ENCODE results near the gene TGFBR3L. TPM values are rescaled to one million over a fixed set of nuclear protein-coding genes. Genes with fewer than 3 reads are reported as not detected.

The TGFBR3L gene
- total and polyA plus RNA-seq, 2 of the 13 experiments (the other 11 are each of a cell fraction or from before 2014, with no cell fraction given) = 0.20 to 1.0 TPM

- 0 out of 2 replicates have a peak, but pooled peaks have one; percentile 36 for TF ChIP-seq PBX3 (CRISPR knock-in tag; IDR thresholded peaks at IDR 0.05; ENCODE audit: borderline replicate concordance)
- TF ChIP-seq ZNF557 (CRISPR knock-in tag; IDR thresholded peaks at IDR 0.05) = no peak
- no peak for TF ChIP-seq HMG20A (CRISPR knock-in tag; IDR thresholded peaks at IDR 0.05; ENCODE audit: borderline replicate concordance)
- peak; percentile 51; the same call in 1 of the 2 replicates for TF ChIP-seq ZNF572 (CRISPR knock-in tag; IDR thresholded peaks at IDR 0.05)
- peak; percentile 55; the same call in 1 of the 2 replicates for TF ChIP-seq GABPB1 (CRISPR knock-in tag; IDR thresholded peaks at IDR 0.05)
- no peak for TF ChIP-seq LBX2 (CRISPR knock-in tag; IDR thresholded peaks at IDR 0.05; ENCODE audit: borderline replicate concordance)
- no peak for TF ChIP-seq PITX1 (CRISPR knock-in tag; IDR thresholded peaks at IDR 0.05)
- TF ChIP-seq ZNF574 (CRISPR knock-in tag; IDR thresholded peaks at IDR 0.05) = no peak; the same call in 1 of the 2 replicates
- TF ChIP-seq NFE2 (CRISPR knock-in tag; IDR thresholded peaks at IDR 0.05) = no peak
- TF ChIP-seq STAT6 (CRISPR knock-in tag; IDR thresholded peaks at IDR 0.05; ENCODE audit: borderline replicate concordance) = peak; percentile 59; the same call in 1 of the 2 replicates
- TF ChIP-seq CCAR2 (optimal IDR thresholded peaks at IDR 0.05; ENCODE audit: low read depth, low read length) = no peak
- TF ChIP-seq HOMEZ (CRISPR knock-in tag; IDR thresholded peaks at IDR 0.05; ENCODE audit: low read depth) = 0 out of 2 replicates have a peak, but pooled peaks have one; percentile 17
- TF ChIP-seq EP300 (IDR thresholded peaks at IDR 0.05; ENCODE audit: low read depth in 2 of 2, low read length in 2 of 2) = no peak
- TF ChIP-seq EP300 (CRISPR knock-in tag; IDR thresholded peaks at IDR 0.05; ENCODE audit: borderline replicate concordance) = no peak
- TF ChIP-seq ZNF446 (CRISPR knock-in tag; IDR thresholded peaks at IDR 0.05) = peak; percentile 45; the same call in 1 of the 2 replicates
- TF ChIP-seq FOXO1 (CRISPR knock-in tag; IDR thresholded peaks at IDR 0.05) = 0 out of 2 replicates have a peak, but pooled peaks have one; percentile 30
- TF ChIP-seq HOXA5 (CRISPR knock-in tag; IDR thresholded peaks at IDR 0.05) = peak; percentile 60; the same call in 1 of the 2 replicates
- peak; percentile 84 for TF ChIP-seq UBTF (CRISPR knock-in tag; IDR thresholded peaks at IDR 0.05)
These were observed 26.3 kb upstream of the TGFBR3L start, which contains the start of gene LRRC8E (continued) for GRCh38 chr19:7888145-7888825.

All from HepG2 (cell line).